SK-N-SH (cell line): Measurements from ENCODE around the gene CSNK1A1L. TPM values are rescaled to one million over a fixed set of nuclear protein-coding genes. Genes with fewer than 3 reads are reported as not detected.

Source experiments
- CTCF ChIA-PET: fragments of 300-600, 350-600 bp; formaldehyde crosslinking; extraction: SDS; loops from one replicate; lab custom pipeline; 2021; lab: Yijun Ruan, JAX
- POLR2A ChIA-PET: fragments of 350-600 bp; sonication (Branson Sonifier 250); formaldehyde crosslinking; extraction: SDS; loops from one replicate; lab custom pipeline; 2020; ENCODE audit warnings: antibody characterized with exemption, inconsistent platforms; lab: Yijun Ruan, JAX
- DNase-seq: peaks from one replicate; pipeline ENCODE4 v3.0.0; 2012
- H2AFZ ChIP-seq: fragments of 200-600 bp; sonication (generic); 2 replicates; pipeline ENCODE4 v1.8.1; 2016; ENCODE audit warnings: antibody characterized with exemption, mild to moderate bottlenecking, low read depth
- H3F3A ChIP-seq: fragments of 200-600 bp; sonication (generic); replicated peaks from 2 replicates; pipeline ENCODE3; 2016; ENCODE audit warnings: antibody characterized with exemption, mild to moderate bottlenecking; ENCODE audit not compliant: insufficient read depth
- H3K27ac ChIP-seq, 2 experiments: fragments of 200-500 bp in 1 of 2; fragments of 200-600 bp in 1 of 2; sonication (Bioruptor generic) in 1 of 2; sonication (generic), shearing (Covaris generic) in 1 of 2; 2 replicates each; pipeline versions ENCODE4 v1.5.1 to v1.6.1; 2014 to 2016; ENCODE audit warnings: low read depth in 2 of 2, inconsistent platforms in 1 of 2, low read length in 1 of 2, mild to moderate bottlenecking in 1 of 2, mixed read lengths in 1 of 2
- H3K27me3 ChIP-seq: fragments of 200-600 bp; sonication (generic), shearing (Covaris generic); 2 replicates; pipeline ENCODE4 v1.6.1; 2016; ENCODE audit warnings: mixed run types; ENCODE audit not compliant: insufficient read depth
- H3K36me3 ChIP-seq, 2 experiments: fragments of 200-500 bp in 1 of 2; fragments of 200-600 bp in 1 of 2; sonication (Bioruptor generic) in 1 of 2; sonication (generic) in 1 of 2; replicated peaks in 1 of 2; 2 replicates each; pipeline versions ENCODE3 to v1.5.1; 2014 to 2016; ENCODE audit warnings: low read length in 1 of 2, mild to moderate bottlenecking in 1 of 2; ENCODE audit not compliant: insufficient read depth in 2 of 2, control insufficient read depth in 1 of 2
- H3K4me1 ChIP-seq, 2 experiments: fragments of 200-500 bp in 1 of 2; fragments of 200-600 bp in 1 of 2; sonication (Bioruptor generic) in 1 of 2; sonication (generic), shearing (Covaris generic) in 1 of 2; 2 replicates each; pipeline versions ENCODE4 v1.5.1 to v1.6.1; 2014 to 2016; ENCODE audit warnings: low read depth in 1 of 2, low read length in 1 of 2, mixed run types in 1 of 2; ENCODE audit not compliant: insufficient read depth in 2 of 2, control insufficient read depth in 1 of 2
- H3K4me2 ChIP-seq: fragments of 200-600 bp; sonication (generic), shearing (Covaris generic); 2 replicates; pipeline ENCODE4 v1.6.1; 2017; ENCODE audit warnings: mixed run types
- H3K4me3 ChIP-seq, 2 experiments: fragments of 200-500 bp in 1 of 2; fragments of 200-600 bp in 1 of 2; sonication (Bioruptor generic) in 1 of 2; sonication (generic), shearing (Covaris generic) in 1 of 2; 2 replicates each; pipeline versions ENCODE4 v1.5.1 to v1.8.1; 2014 to 2016; ENCODE audit warnings: low read depth in 2 of 2, inconsistent platforms in 1 of 2, low read length in 1 of 2, mild to moderate bottlenecking in 1 of 2, mixed read lengths in 1 of 2, moderate library complexity in 1 of 2
- H3K79me2 ChIP-seq: fragments of 200-600 bp; sonication (generic); 2 replicates; pipeline ENCODE4 v1.8.1; 2017; ENCODE audit warnings: mild to moderate bottlenecking; ENCODE audit not compliant: insufficient read depth
- H3K9ac ChIP-seq: fragments of 200-600 bp; sonication (generic); 2 replicates; pipeline ENCODE4 v1.6.1; 2017; ENCODE audit warnings: mixed run types
- H3K9me2 ChIP-seq: fragments of 200-600 bp; sonication (generic); 2 replicates; pipeline ENCODE4 v1.6.1; 2017; ENCODE audit warnings: mixed run types
- H3K9me3 ChIP-seq: fragments of 200-600 bp; sonication (generic); 2 replicates; pipeline ENCODE4 v1.6.1; 2017; ENCODE audit warnings: mixed run types, mild to moderate bottlenecking, moderate library complexity
- H4K20me1 ChIP-seq: fragments of 200-600 bp; sonication (generic); 2 replicates; pipeline ENCODE4 v1.6.1; 2017; ENCODE audit warnings: mild to moderate bottlenecking, mixed run types; ENCODE audit not compliant: insufficient read depth
- CHD2 ChIP-seq: fragments of 150-350 bp; IDR thresholded peaks from 2 replicates; pipeline ENCODE4 v1.6.1; 2018; ENCODE audit warnings: low read length; ENCODE audit not compliant: partially characterized antibody
- ELF1 ChIP-seq: IDR thresholded peaks from 2 replicates; pipeline ENCODE4 v1.4.0; 2012
- EZH2phosphoT487 ChIP-seq: fragments of 200-600 bp; sonication (generic); IDR thresholded peaks from 2 replicates; pipeline ENCODE4 v1.6.1; 2017; ENCODE audit warnings: low read depth, mixed run types, mild to moderate bottlenecking, antibody characterized with exemption, moderate library complexity, borderline replicate concordance
- FOXJ3 ChIP-seq: sonication (generic); formaldehyde crosslinking; IDR thresholded peaks from 2 replicates; pipeline ENCODE4 v1.5.1; 2020; ENCODE audit warnings: mild to moderate bottlenecking, missing genetic modification reagents
- FOXM1 ChIP-seq: IDR thresholded peaks from 2 replicates; pipeline ENCODE4 v1.4.0; 2012; ENCODE audit warnings: low read depth, mild to moderate bottlenecking
- GABPA ChIP-seq: IDR thresholded peaks from 2 replicates; pipeline ENCODE4 v1.4.0; 2012; ENCODE audit warnings: low read depth, mild to moderate bottlenecking
- GATA2 ChIP-seq: sonication (generic); formaldehyde crosslinking; IDR thresholded peaks from 2 replicates; pipeline ENCODE4 v1.5.0; 2020; ENCODE audit warnings: mild to moderate bottlenecking, missing genetic modification reagents
- JUND ChIP-seq: IDR thresholded peaks from 2 replicates; pipeline ENCODE4 v1.4.0; 2012
- MEF2A ChIP-seq: IDR thresholded peaks from 2 replicates; pipeline ENCODE4 v1.4.0; 2012; ENCODE audit warnings: low read depth, borderline replicate concordance
- MXI1 ChIP-seq: IDR thresholded peaks from 2 replicates; pipeline ENCODE4 v1.6.1; 2012; ENCODE audit warnings: mild to moderate bottlenecking, low read depth, low read length, improper control_type of control experiment
- NFIC ChIP-seq: IDR thresholded peaks from 2 replicates; pipeline ENCODE4 v1.4.0; 2012; ENCODE audit warnings: borderline replicate concordance
- POLR2AphosphoS5 ChIP-seq: IDR thresholded peaks from 2 replicates; pipeline ENCODE4 v1.6.1; 2012; ENCODE audit warnings: low read depth, low read length
- RAD21 ChIP-seq: IDR thresholded peaks from 2 replicates; pipeline ENCODE4 v1.6.1; 2012; ENCODE audit warnings: mild to moderate bottlenecking, low read length
- RCOR1 ChIP-seq: fragments of 150-350 bp; IDR thresholded peaks from 2 replicates; pipeline ENCODE4 v1.6.1; 2017; ENCODE audit warnings: antibody characterized with exemption, low read length
- RFX5 ChIP-seq: IDR thresholded peaks from 2 replicates; pipeline ENCODE4 v1.6.1; 2012; ENCODE audit warnings: mild to moderate bottlenecking, improper control_type of control experiment, low read length
- SMC3 ChIP-seq: IDR thresholded peaks from 2 replicates; pipeline ENCODE4 v1.6.1; 2012; ENCODE audit warnings: low read depth, low read length, improper control_type of control experiment
- TAF1 ChIP-seq: IDR thresholded peaks from 2 replicates; pipeline ENCODE4 v1.6.1; 2012; ENCODE audit warnings: low read depth, mild to moderate bottlenecking, low read length, moderate library complexity, borderline replicate concordance
- TCF12 ChIP-seq: IDR thresholded peaks from 2 replicates; pipeline ENCODE4 v1.4.0; 2012
- TEAD4 ChIP-seq: IDR thresholded peaks from 2 replicates; pipeline ENCODE4 v1.4.0; 2012; ENCODE audit warnings: mild to moderate bottlenecking, borderline replicate concordance; ENCODE audit not compliant: insufficient read depth
- YY1 ChIP-seq: IDR thresholded peaks from 2 replicates; pipeline ENCODE4 v1.4.0; 2012; ENCODE audit warnings: low read depth, mild to moderate bottlenecking
- WGBS: methylation state at CpG from one replicate; pipeline ENCODE4 v1.1.6; 2017; ENCODE audit warnings: low lambda C conversion rate; 5-methylcytosine and 5-hydroxymethylcytosine counted together
- polyA plus RNA-seq, 3 experiments: library from polyadenylated mRNA; depleted of rRNA; stranded (reverse); fragments of >200 nt; gene quantifications; 2 replicates each; pipeline ENCODE4 v1.2.3, GENCODE V29; 2012
- TF ChIP-seq, protein P1 (sequence below): fragments of 150-350 bp; IDR thresholded peaks from 2 replicates; pipeline ENCODE4 v1.6.1; 2017; ENCODE audit warnings: antibody characterized with exemption, low read length, low read depth, borderline replicate concordance
- TF ChIP-seq, protein P2 (sequence below): fragments of 200-600 bp; sonication (generic); IDR thresholded peaks from 2 replicates; pipeline ENCODE4 v1.6.1; 2017; ENCODE audit warnings: antibody characterized with exemption, mild to moderate bottlenecking, moderate library complexity
- TF ChIP-seq, protein P3 (sequence below): IDR thresholded peaks from 2 replicates; pipeline ENCODE4; 2012
- TF ChIP-seq, protein P4 (sequence below): IDR thresholded peaks from 2 replicates; pipeline ENCODE4 v1.4.0; 2012; ENCODE audit warnings: low read depth, borderline replicate concordance
- TF ChIP-seq, protein P5 (sequence below): IDR thresholded peaks from 2 replicates; pipeline ENCODE4 v1.4.0; 2012; ENCODE audit warnings: low read depth, borderline replicate concordance

The CSNK1A1L gene
- polyA plus RNA-seq, 1 of the 3 experiments (the other 2 are of a cell fraction) = not detected

DNA sequence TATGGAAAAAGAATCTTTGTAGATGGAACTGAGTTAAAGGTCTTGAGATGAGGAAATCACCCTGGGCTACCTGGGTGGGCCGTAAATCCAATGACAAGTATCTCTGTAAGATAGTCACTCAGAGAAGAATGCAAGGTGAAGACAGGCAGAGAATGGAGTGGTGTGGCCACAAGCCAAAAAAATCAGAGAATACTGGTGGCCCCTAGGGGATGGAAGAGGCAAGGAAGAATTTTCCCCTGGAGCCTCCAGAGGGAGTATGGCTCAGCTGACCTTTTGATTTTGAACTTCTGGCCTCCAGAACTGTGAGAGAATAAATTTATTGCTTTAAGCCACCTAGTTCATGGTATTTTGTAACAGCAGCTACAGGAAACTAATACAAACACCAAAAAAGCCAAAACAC is 32.7 kb upstream of the CSNK1A1L start:
- Histone ChIP-seq H3F3A (peaks cover 43% of the 10 kb centered on the region), H3K27me3 (no peaks in the 10 kb centered on the region), H3K4me1 (peaks cover 0 to 25% of the 10 kb centered on the region in 2 experiments; a peak in 2 of 4 replicates), H3K9me3 (no peaks in the 10 kb centered on the region), H2AFZ (no peak overlapping the region), H3K9ac (no peak overlapping the region), H3K4me2 (no peak overlapping the region), H3K4me3 (no peak overlapping the region), H3K79me2 (no peaks in the 10 kb centered on the region), H3K27ac (peak overlapping the region in 1 of 2 experiments; percentile 96; a peak in 2 of 4 replicates), H3K9me2 (no peaks in the 10 kb centered on the region), H4K20me1 (no peaks in the 10 kb centered on the region), H3K36me3 (no peaks in the 10 kb centered on the region)
- CTCF ChIA-PET = no interaction called here
- TF ChIP-seq TCF12 (no peak), MXI1 (no peak), ELF1 (no peak), EZH2phosphoT487 (no peak), JUND (no peak), MEF2A (no peak), YY1 (no peak), NFIC (peak; percentile 31; the same call in 1 of the 2 replicates), RAD21 (no peak), SMC3 (no peak), GATA2 (CRISPR knock-in tag) (no peak), POLR2AphosphoS5 (no peak), GABPA (no peak), RFX5 (no peak)
- TF ChIP-seq, protein P1, sequence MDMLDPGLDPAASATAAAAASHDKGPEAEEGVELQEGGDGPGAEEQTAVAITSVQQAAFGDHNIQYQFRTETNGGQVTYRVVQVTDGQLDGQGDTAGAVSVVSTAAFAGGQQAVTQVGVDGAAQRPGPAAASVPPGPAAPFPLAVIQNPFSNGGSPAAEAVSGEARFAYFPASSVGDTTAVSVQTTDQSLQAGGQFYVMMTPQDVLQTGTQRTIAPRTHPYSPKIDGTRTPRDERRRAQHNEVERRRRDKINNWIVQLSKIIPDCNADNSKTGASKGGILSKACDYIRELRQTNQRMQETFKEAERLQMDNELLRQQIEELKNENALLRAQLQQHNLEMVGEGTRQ = no peak
- TF ChIP-seq, protein P2, sequence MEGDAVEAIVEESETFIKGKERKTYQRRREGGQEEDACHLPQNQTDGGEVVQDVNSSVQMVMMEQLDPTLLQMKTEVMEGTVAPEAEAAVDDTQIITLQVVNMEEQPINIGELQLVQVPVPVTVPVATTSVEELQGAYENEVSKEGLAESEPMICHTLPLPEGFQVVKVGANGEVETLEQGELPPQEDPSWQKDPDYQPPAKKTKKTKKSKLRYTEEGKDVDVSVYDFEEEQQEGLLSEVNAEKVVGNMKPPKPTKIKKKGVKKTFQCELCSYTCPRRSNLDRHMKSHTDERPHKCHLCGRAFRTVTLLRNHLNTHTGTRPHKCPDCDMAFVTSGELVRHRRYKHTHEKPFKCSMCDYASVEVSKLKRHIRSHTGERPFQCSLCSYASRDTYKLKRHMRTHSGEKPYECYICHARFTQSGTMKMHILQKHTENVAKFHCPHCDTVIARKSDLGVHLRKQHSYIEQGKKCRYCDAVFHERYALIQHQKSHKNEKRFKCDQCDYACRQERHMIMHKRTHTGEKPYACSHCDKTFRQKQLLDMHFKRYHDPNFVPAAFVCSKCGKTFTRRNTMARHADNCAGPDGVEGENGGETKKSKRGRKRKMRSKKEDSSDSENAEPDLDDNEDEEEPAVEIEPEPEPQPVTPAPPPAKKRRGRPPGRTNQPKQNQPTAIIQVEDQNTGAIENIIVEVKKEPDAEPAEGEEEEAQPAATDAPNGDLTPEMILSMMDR = peak; percentile 52
- TF ChIP-seq, protein P3, sequence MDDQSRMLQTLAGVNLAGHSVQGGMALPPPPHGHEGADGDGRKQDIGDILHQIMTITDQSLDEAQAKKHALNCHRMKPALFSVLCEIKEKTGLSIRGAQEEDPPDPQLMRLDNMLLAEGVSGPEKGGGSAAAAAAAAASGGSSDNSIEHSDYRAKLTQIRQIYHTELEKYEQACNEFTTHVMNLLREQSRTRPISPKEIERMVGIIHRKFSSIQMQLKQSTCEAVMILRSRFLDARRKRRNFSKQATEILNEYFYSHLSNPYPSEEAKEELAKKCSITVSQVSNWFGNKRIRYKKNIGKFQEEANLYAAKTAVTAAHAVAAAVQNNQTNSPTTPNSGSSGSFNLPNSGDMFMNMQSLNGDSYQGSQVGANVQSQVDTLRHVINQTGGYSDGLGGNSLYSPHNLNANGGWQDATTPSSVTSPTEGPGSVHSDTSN = peak; percentile 32; the same call in 1 of the 2 replicates
- WGBS = 68% methylated on average over 1 of the region's 1 CpG
- POLR2A ChIA-PET = no interaction called here
- DNase-seq = no peak

DNA sequence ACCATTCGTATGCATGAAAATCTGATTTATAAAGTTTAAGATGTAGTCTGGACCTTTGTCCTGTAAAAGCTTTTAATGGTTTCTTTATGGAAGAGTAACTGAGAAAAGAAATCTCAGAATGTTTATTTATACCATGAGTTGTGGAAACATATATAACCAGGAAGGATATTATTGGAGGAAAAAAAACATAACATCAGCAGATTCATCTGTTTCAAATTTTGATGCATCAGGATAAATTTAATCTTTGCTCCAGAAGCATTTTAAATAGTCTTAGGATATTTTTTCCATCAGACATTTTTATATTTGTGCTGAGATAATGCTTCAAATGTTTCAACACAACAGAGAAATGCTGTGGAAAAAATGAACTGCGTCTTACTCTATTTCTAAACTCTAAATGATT is 31.2 kb upstream of the CSNK1A1L start:
- peaks cover 0 to 25% of the 10 kb centered on the region in 2 experiments; a peak in 2 of 4 replicates for H3K4me1 ChIP-seq
- peaks cover 40% of the 10 kb centered on the region for H3F3A ChIP-seq
- no peak overlapping the region for H3K9ac ChIP-seq
- H3K27me3 ChIP-seq = no peaks in the 10 kb centered on the region
- no peaks in the 10 kb centered on the region for H4K20me1 ChIP-seq
- no peaks in the 10 kb centered on the region for H3K9me2 ChIP-seq
- DNase-seq = no peak
- no peaks in the 10 kb centered on the region for H3K36me3 ChIP-seq
- H3K4me3 ChIP-seq = no peak overlapping the region
- H3K4me2 ChIP-seq = no peak overlapping the region
- no peak overlapping the region for H2AFZ ChIP-seq
- H3K79me2 ChIP-seq = no peaks in the 10 kb centered on the region
- CTCF ChIA-PET = no interaction called here
- 75% methylated on average over 2 of the region's 2 CpGs for WGBS
- POLR2A ChIA-PET = no interaction called here
- no peaks in the 10 kb centered on the region for H3K9me3 ChIP-seq
- peak overlapping the region in 1 of 2 experiments; percentile 96; a peak in 2 of 4 replicates for H3K27ac ChIP-seq
- no peak for TF ChIP-seq FOXJ3
- TF ChIP-seq CHD2 = no peak
- TF ChIP-seq EZH2phosphoT487 = no peak
- TF ChIP-seq, protein P4, sequence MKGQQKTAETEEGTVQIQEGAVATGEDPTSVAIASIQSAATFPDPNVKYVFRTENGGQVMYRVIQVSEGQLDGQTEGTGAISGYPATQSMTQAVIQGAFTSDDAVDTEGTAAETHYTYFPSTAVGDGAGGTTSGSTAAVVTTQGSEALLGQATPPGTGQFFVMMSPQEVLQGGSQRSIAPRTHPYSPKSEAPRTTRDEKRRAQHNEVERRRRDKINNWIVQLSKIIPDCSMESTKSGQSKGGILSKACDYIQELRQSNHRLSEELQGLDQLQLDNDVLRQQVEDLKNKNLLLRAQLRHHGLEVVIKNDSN = no peak
- no peak for TF ChIP-seq RAD21
- TF ChIP-seq FOXM1 = no peak
- TF ChIP-seq, protein P5, sequence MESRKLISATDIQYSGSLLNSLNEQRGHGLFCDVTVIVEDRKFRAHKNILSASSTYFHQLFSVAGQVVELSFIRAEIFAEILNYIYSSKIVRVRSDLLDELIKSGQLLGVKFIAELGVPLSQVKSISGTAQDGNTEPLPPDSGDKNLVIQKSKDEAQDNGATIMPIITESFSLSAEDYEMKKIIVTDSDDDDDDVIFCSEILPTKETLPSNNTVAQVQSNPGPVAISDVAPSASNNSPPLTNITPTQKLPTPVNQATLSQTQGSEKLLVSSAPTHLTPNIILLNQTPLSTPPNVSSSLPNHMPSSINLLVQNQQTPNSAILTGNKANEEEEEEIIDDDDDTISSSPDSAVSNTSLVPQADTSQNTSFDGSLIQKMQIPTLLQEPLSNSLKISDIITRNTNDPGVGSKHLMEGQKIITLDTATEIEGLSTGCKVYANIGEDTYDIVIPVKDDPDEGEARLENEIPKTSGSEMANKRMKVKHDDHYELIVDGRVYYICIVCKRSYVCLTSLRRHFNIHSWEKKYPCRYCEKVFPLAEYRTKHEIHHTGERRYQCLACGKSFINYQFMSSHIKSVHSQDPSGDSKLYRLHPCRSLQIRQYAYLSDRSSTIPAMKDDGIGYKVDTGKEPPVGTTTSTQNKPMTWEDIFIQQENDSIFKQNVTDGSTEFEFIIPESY = no peak
- TF ChIP-seq RCOR1 = no peak
- TF ChIP-seq TEAD4 = no peak
- TF ChIP-seq TCF12 = no peak
- TF ChIP-seq RFX5 = no peak
- no peak for TF ChIP-seq ELF1
- no peak for TF ChIP-seq TAF1
